OCI-LY7 (cell line): ENCODE data around the gene KIF12. TPM values are rescaled to one million over a fixed set of nuclear protein-coding genes. Genes with fewer than 3 reads are reported as not detected.
"Not testable (repeated sequence)": the region's sequence is repeated elsewhere in the genome, so short reads cannot be mapped to it uniquely, and the experiment has no call there.

ENCODE experiments used
- BruUV-seq: library from RNA; stranded (reverse); fragments of 400-500 nt; replicated peaks from 2 replicates; lab custom pipeline; 2021; lab: Mats Ljungman, UMichigan
- CTCF ChIA-PET: fragments of 300-600 bp; sonication (Branson Sonifier 250); formaldehyde crosslinking; loops from one replicate; lab custom pipeline; 2022; ENCODE audit warnings: antibody characterized with exemption; ENCODE audit not compliant: unreplicated experiment; lab: Charles Lee
- POLR2A ChIA-PET: fragments of 300-600 bp; sonication (Branson Sonifier 250); formaldehyde crosslinking; loops from one replicate; lab custom pipeline; 2022; ENCODE audit warnings: antibody characterized with exemption; lab: Charles Lee
- DNase-seq: peaks from one replicate; pipeline ENCODE4 v3.0.0-alpha.2; 2015; ENCODE audit warnings: low spot score
- H2AFZ ChIP-seq: fragments of 200-600 bp; sonication (generic), shearing (Covaris generic); 2 replicates; pipeline ENCODE4 v1.6.1; 2014; ENCODE audit warnings: mild to moderate bottlenecking, antibody characterized with exemption, low read length, moderate library complexity
- H3K27ac ChIP-seq: fragments of 200-600 bp; sonication (generic); 2 replicates; pipeline ENCODE4 v1.5.1; 2014; ENCODE audit warnings: mixed run types, low read depth, mild to moderate bottlenecking, moderate library complexity, low read length, inconsistent platforms; ENCODE audit not compliant: poor library complexity, severe bottlenecking
- H3K36me3 ChIP-seq: fragments of 200-600 bp; sonication (generic); 2 replicates; pipeline ENCODE4 v1.6.1; 2014; ENCODE audit warnings: mild to moderate bottlenecking, antibody characterized with exemption, low read length, moderate library complexity, mixed read lengths; ENCODE audit not compliant: insufficient read depth
- H3K4me1 ChIP-seq: fragments of 200-600 bp; sonication (generic); 2 replicates; pipeline ENCODE4 v1.5.1; 2014; ENCODE audit warnings: mild to moderate bottlenecking, low read length; ENCODE audit not compliant: insufficient read depth, poor library complexity, severe bottlenecking
- H3K4me2 ChIP-seq: fragments of 200-600 bp; sonication (generic); 2 replicates; pipeline ENCODE4 v1.6.1; 2014; ENCODE audit warnings: mild to moderate bottlenecking, low read length
- H3K4me3 ChIP-seq: fragments of 200-600 bp; sonication (generic); 2 replicates; pipeline ENCODE4 v1.5.1; 2014; ENCODE audit warnings: mild to moderate bottlenecking, low read depth, low read length; ENCODE audit not compliant: poor library complexity, severe bottlenecking
- H3K79me2 ChIP-seq: fragments of 200-600 bp; sonication (generic); 2 replicates; pipeline ENCODE4 v1.6.1; 2016; ENCODE audit warnings: low read depth, mild to moderate bottlenecking, low read length, moderate library complexity, mixed read lengths; ENCODE audit not compliant: insufficient read depth
- H3K9me2 ChIP-seq: fragments of 200-600 bp; sonication (generic); 2 replicates; pipeline ENCODE4 v1.6.1; 2016; ENCODE audit warnings: mild to moderate bottlenecking, low read length, mixed read lengths; ENCODE audit not compliant: insufficient read depth
- H3K9me3 ChIP-seq: fragments of 200-600 bp; sonication (generic); 2 replicates; pipeline ENCODE4 v1.6.1; 2014; ENCODE audit warnings: mild to moderate bottlenecking, mixed run types, low read length, mixed read lengths
- H4K20me1 ChIP-seq: fragments of 200-600 bp; sonication (generic); 2 replicates; pipeline ENCODE4 v1.6.1; 2014; ENCODE audit warnings: mild to moderate bottlenecking, antibody characterized with exemption, low read length, moderate library complexity, mixed read lengths; ENCODE audit not compliant: insufficient read depth
- EZH2phosphoT487 ChIP-seq: fragments of 200-600 bp; sonication (generic); IDR thresholded peaks from 2 replicates; pipeline ENCODE4 v1.6.1; 2018; ENCODE audit warnings: low read depth, borderline replicate concordance, mild to moderate bottlenecking, mixed run types, antibody characterized with exemption, low read length, moderate library complexity, mixed read lengths
- intact Hi-C: fragments of 100-400 bp; cut with micrococcal nuclease; formaldehyde crosslinking; loops from one replicate; pipeline ENCODE4 v1.10.0; 2022; ENCODE audit not compliant: unreplicated experiment
- total RNA-seq, 2 experiments: library from RNA; depleted of rRNA in 1 of 2; stranded (reverse); fragments of >200 nt in 1 of 2; shearing (Covaris generic) in 1 of 2; gene quantifications; 2 replicates each; pipeline ENCODE4 v1.2.3, GENCODE V29; 2014 to 2022
- TF ChIP-seq, protein P1 (sequence below): fragments of 200-600 bp; sonication (generic); conservative IDR thresholded peaks from 2 replicates; pipeline ENCODE4 v1.5.1; 2014; ENCODE audit warnings: mild to moderate bottlenecking, antibody characterized with exemption, low read length, moderate library complexity, mixed read lengths

Gene KIF12
- total RNA-seq, 2 experiments from 2014 or later: not detected

GRCh38 chr9:114130624-114131277 lies 31.7 kb upstream of the KIF12 start:
- intact Hi-C loops: no loop called here
- H3K4me1 ChIP-seq: no peaks in the 10 kb centered on the region
- no peak overlapping the region for H3K27ac ChIP-seq
- no peaks in the 10 kb centered on the region for H3K79me2 ChIP-seq
- no peaks in the 10 kb centered on the region for H3K9me2 ChIP-seq
- H2AFZ ChIP-seq: no peak overlapping the region
- ChIA-PET POLR2A (interaction anchor here (0.7 kb wide), 1 partner anchor 11 kb away, joined by 3 read pairs; no protein-coding TSS in a partner anchor), CTCF (no interaction called here)
- H4K20me1 ChIP-seq: no peaks in the 10 kb centered on the region
- no peaks in the 10 kb centered on the region for H3K9me3 ChIP-seq
- TF ChIP-seq, protein P1, sequence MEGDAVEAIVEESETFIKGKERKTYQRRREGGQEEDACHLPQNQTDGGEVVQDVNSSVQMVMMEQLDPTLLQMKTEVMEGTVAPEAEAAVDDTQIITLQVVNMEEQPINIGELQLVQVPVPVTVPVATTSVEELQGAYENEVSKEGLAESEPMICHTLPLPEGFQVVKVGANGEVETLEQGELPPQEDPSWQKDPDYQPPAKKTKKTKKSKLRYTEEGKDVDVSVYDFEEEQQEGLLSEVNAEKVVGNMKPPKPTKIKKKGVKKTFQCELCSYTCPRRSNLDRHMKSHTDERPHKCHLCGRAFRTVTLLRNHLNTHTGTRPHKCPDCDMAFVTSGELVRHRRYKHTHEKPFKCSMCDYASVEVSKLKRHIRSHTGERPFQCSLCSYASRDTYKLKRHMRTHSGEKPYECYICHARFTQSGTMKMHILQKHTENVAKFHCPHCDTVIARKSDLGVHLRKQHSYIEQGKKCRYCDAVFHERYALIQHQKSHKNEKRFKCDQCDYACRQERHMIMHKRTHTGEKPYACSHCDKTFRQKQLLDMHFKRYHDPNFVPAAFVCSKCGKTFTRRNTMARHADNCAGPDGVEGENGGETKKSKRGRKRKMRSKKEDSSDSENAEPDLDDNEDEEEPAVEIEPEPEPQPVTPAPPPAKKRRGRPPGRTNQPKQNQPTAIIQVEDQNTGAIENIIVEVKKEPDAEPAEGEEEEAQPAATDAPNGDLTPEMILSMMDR: no peak
- no peaks in the 10 kb centered on the region for H3K36me3 ChIP-seq
- BruUV-seq: no TSS peak
- no peak overlapping the region for H3K4me3 ChIP-seq
- DNase-seq: no peak
- no peak overlapping the region for H3K4me2 ChIP-seq

- H3K27ac ChIP-seq: no peak overlapping the region
- no peaks in the 10 kb centered on the region for H4K20me1 ChIP-seq
- no peaks in the 10 kb centered on the region for H3K36me3 ChIP-seq
- DNase-seq: no peak
- no peaks in the 10 kb centered on the region for H3K9me3 ChIP-seq
- CTCF ChIA-PET: no interaction called here
- POLR2A ChIA-PET: interaction anchor here (0.7 kb wide), 1 partner anchor 12 kb away, joined by 3 read pairs; no protein-coding TSS in a partner anchor
- H3K4me1 ChIP-seq: no peaks in the 10 kb centered on the region
- H3K9me2 ChIP-seq: no peaks in the 10 kb centered on the region
- no peaks in the 10 kb centered on the region for H3K79me2 ChIP-seq
- H2AFZ ChIP-seq: no peak overlapping the region
- TF ChIP-seq EZH2phosphoT487: no peak
- TF ChIP-seq, protein P1: no peak
- intact Hi-C loops: no loop called here
- no TSS peak for BruUV-seq
- H3K4me3 ChIP-seq: no peak overlapping the region
- H3K4me2 ChIP-seq: no peak overlapping the region
Observed at GRCh38 chr9:114130141-114130540, 31.0 kb upstream of the KIF12 start.

- DNase-seq, H3K4me2 ChIP-seq, H3K9me2 ChIP-seq, H3K27ac ChIP-seq, H3K9me3 ChIP-seq, intact Hi-C loops, H2AFZ ChIP-seq, H3K36me3 ChIP-seq, H3K79me2 ChIP-seq, CTCF ChIA-PET, H3K4me3 ChIP-seq, H3K4me1 ChIP-seq, H4K20me1 ChIP-seq, BruUV-seq: not testable (repeated sequence)
- POLR2A ChIA-PET: interaction anchor here (0.6 to 1.4 kb wide), 2 partner anchors 12 to 683 kb away, joined by 3 to 5 read pairs; no protein-coding TSS in a partner anchor
Observed at GRCh38 chr9:114128759-114129158, 29.7 kb upstream of the KIF12 start.
